T-helper 17 cell (primary cell): ENCODE data around the gene ADGRG2. TPM values are rescaled to one million over a fixed set of nuclear protein-coding genes. Genes with fewer than 3 reads are reported as not detected.

Source experiments
- ATAC-seq: fragments of 150-1000 bp; cut with Tn5 transposase; 2 replicates; pipeline ENCODE4 v1.10.0; 2021; ENCODE audit warnings: mild to moderate bottlenecking, moderate library complexity
- DNase-seq, 3 donors: peaks; one replicate each; pipeline versions ENCODE4 v3.0.0 to v3.0.0-alpha.2; 2020 to 2021
- H3K9me3 ChIP-seq: one replicate; pipeline ENCODE4 v1.7.0; 2013; ENCODE audit warnings: low read length, mild to moderate bottlenecking; ENCODE audit not compliant: control insufficient read depth, poor library complexity, severe bottlenecking
- H3K27ac Mint-ChIP-seq: one replicate; pipeline ENCODE4 v1.8.0; 2022; ENCODE audit warnings: mild to moderate bottlenecking, moderate library complexity, mixed read lengths
- H3K27me3 Mint-ChIP-seq: one replicate; pipeline ENCODE4 v1.8.0; 2022; ENCODE audit warnings: mixed read lengths
- H3K36me3 Mint-ChIP-seq: one replicate; pipeline ENCODE4 v1.8.0; 2022; ENCODE audit warnings: low read depth, mixed read lengths
- H3K4me1 Mint-ChIP-seq: one replicate; pipeline ENCODE4 v1.8.0; 2022; ENCODE audit warnings: mild to moderate bottlenecking, mixed read lengths
- H3K4me3 Mint-ChIP-seq: one replicate; pipeline ENCODE4 v1.8.0; 2022; ENCODE audit warnings: mild to moderate bottlenecking, moderate library complexity, mixed read lengths
- total RNA-seq, 4 donors: library from RNA in 2 of 4; stranded (reverse) in 2 of 4; gene quantifications; one replicate each; pipeline ENCODE4 v1.2.3 and lab custom pipeline; 2022 to 2026

The ADGRG2 gene
- total RNA-seq, 2 donors from 2014 or later = not detected

DNA sequence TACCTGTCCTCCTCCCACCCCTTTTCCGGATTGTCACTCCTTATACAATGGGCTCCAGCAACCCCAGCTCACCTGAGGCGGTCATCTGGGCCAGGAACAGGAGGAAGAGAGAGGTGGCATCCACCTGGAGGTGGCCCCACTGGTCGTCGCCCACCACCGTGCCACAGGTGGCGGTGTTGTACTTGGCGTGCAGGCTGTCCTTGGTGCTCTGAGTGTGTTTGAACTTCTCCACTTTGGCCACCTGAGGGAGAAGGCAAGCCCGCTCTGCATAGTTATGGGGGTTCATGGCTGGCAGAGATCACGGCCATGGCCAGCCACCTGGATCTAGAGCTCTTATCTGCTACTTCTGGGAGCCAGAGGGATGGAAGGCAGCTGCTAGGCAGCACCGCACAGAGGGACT is 171.2 kb downstream of the ADGRG2 start:
- H3K4me1 Mint-ChIP-seq = peaks cover 4% of the 10 kb centered on the region
- DNase-seq = no peak
- no peak for ATAC-seq

DNA sequence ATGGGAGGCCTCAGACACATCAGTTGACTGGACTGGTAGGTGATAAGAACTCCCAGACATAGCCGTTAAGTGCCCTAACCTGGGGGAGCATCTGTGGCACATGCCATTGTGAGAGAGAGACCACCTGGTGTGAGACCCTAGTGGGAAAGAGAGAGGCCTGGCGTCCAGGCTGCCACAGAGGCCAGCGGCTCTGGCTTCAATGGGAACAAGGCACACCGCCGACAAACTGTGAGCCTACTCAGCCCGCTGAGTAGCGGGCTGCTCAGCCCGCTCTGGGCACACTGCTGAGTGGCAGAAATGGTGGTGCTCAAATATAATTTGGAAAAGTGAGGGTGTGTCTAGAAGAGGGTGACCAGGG is 172.3 kb downstream of the ADGRG2 start:
- Mint-ChIP-seq H3K27me3 (no peaks in the 10 kb centered on the region), H3K4me3 (no peak overlapping the region), H3K27ac (no peak overlapping the region), H3K36me3 (peaks cover 4% of the 10 kb centered on the region), H3K4me1 (peaks cover 2% of the 10 kb centered on the region)
- H3K9me3 ChIP-seq = no peaks in the 10 kb centered on the region
- ATAC-seq (no peak), DNase-seq (no peak)

More for the DNA sequence above, 171.2 kb downstream of the ADGRG2 start:
- H3K27me3 Mint-ChIP-seq = no peaks in the 10 kb centered on the region
- H3K9me3 ChIP-seq = no peaks in the 10 kb centered on the region
- H3K27ac Mint-ChIP-seq = no peak overlapping the region
- peaks cover 4% of the 10 kb centered on the region for H3K36me3 Mint-ChIP-seq
- no peak overlapping the region for H3K4me3 Mint-ChIP-seq

DNA sequence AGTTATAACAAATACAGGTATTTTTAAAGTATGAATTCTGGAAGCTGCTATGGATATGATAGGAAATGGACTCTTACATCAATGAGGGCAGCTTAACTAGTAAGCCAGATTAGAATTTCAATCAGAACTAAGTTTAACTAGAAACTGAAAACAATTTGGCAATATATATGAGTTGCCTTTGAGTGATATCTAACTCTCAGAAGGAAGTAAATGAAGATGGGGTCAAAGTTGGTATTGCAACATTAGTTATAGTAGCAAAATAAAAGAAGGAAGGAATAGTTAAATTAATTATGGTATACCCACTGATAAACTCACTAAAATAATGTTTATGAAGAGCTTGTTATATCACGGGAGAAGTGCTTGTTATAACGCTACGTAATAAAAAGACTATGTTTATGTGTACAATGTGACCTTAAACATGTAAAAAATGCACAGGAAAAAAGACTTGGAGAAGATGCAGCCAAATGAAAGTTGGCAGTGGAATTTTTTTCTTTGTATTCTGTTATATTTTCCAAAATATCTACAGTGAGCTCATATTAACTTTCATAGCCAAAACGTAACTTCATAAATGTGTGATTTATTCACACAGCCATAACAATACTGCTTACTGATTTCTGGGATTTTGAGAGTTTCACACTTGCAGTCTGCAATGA is 172.9 kb downstream of the ADGRG2 start:
- Mint-ChIP-seq H3K27me3 (no peaks in the 10 kb centered on the region), H3K36me3 (peaks cover 4% of the 10 kb centered on the region), H3K27ac (no peak overlapping the region), H3K4me1 (no peaks in the 10 kb centered on the region), H3K4me3 (no peak overlapping the region)
- ATAC-seq = no peak
- H3K9me3 ChIP-seq = no peaks in the 10 kb centered on the region
- DNase-seq = no peak

DNA sequence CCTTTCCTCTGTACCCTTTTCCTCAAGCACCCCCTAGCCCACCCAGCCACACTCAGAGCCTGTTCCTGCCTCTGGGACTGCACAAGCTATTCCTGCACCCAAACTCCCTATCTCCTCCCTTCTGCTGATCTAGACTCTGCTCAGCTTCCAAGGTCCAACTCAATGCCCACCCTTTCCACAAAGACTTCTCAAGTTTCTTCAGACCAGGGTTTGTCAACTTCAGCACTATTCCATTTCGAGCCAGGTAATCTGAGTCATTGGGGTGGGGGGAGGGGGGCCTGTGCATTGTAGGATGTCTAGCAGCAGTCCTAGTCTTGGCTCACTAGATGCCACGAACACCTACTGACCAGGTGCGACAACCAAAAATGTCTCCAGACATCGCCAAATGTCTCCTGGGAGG is 175.7 kb downstream of the ADGRG2 start:
- no peaks in the 10 kb centered on the region for H3K27me3 Mint-ChIP-seq
- H3K9me3 ChIP-seq = no peaks in the 10 kb centered on the region
- ATAC-seq (no peak), DNase-seq (no peak)
- H3K36me3 Mint-ChIP-seq = peaks cover 4% of the 10 kb centered on the region
- no peaks in the 10 kb centered on the region for H3K4me1 Mint-ChIP-seq
- no peak overlapping the region for H3K27ac Mint-ChIP-seq
- H3K4me3 Mint-ChIP-seq = no peak overlapping the region

DNA sequence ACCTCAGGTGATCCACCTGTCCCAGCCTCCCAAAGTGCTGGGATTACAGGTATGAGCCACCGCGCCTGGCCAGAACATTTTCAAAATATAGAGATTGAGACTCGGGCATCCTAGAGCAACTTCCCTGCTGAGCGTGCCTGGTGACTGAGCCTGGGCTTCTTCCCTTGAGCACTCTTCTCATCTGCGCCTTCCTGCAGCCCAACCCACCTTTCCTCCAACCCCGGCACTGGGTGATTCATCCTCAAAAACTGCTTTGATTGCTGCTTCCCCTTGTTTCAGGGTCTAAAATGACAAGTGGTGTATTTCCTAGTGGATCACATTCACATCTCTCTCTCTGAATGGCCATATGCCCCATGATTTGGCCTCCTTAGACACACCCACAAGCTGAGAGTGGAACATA is 176.1 kb downstream of the ADGRG2 start:
- H3K4me1 Mint-ChIP-seq = no peaks in the 10 kb centered on the region
- ATAC-seq (no peak), DNase-seq (no peak)
- H3K4me3 Mint-ChIP-seq = no peak overlapping the region
- no peaks in the 10 kb centered on the region for H3K9me3 ChIP-seq
- H3K27ac Mint-ChIP-seq = no peak overlapping the region
- H3K27me3 Mint-ChIP-seq = no peaks in the 10 kb centered on the region
- peaks cover 2% of the 10 kb centered on the region for H3K36me3 Mint-ChIP-seq

DNA sequence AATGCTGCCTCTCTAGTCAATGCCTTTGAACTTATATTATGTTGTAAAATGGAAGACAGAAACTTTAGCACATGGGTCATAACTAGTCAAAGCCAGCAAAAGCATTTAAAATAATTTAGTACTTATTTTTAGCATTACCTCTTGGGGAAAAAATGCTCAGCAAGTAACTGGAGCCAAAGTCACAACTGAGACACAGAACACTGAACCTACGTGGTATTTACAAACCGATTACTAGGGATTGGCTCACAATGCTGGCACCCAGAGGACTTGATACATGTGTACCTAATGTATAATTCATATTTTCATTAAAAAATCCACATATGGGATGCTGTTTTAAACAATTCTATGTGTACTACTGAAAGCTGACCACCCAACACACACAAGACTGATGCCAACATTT is 176.8 kb downstream of the ADGRG2 start:
- Mint-ChIP-seq H3K27me3 (no peaks in the 10 kb centered on the region), H3K4me1 (no peaks in the 10 kb centered on the region), H3K36me3 (peaks cover 2% of the 10 kb centered on the region), H3K4me3 (no peak overlapping the region), H3K27ac (no peak overlapping the region)
- ATAC-seq (no peak), DNase-seq (no peak)
- H3K9me3 ChIP-seq = no peaks in the 10 kb centered on the region

DNA sequence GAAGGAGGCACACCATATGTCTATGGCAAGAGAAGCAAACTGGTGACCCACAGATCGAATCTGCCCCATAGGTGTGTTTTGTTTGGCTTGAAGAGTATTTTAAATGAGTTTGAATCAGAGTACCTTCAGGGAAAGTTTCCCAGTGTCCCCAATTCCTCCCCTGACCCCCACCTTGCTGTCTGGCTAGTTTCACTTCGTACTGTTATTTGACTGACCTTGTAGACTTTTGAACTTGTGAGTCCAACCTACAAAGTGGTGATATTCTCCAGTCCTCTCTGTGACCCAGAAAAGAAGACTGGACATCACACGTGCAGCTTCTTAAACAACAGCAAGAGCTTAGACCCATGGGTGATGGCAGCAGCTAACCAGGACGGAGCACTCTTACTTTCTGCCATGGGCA is 177.8 kb downstream of the ADGRG2 start:
- ATAC-seq (no peak), DNase-seq (no peak)
- Mint-ChIP-seq H3K27ac (no peak overlapping the region), H3K4me3 (no peak overlapping the region), H3K27me3 (no peaks in the 10 kb centered on the region), H3K4me1 (no peaks in the 10 kb centered on the region), H3K36me3 (peaks cover 5% of the 10 kb centered on the region)
- no peaks in the 10 kb centered on the region for H3K9me3 ChIP-seq

DNA sequence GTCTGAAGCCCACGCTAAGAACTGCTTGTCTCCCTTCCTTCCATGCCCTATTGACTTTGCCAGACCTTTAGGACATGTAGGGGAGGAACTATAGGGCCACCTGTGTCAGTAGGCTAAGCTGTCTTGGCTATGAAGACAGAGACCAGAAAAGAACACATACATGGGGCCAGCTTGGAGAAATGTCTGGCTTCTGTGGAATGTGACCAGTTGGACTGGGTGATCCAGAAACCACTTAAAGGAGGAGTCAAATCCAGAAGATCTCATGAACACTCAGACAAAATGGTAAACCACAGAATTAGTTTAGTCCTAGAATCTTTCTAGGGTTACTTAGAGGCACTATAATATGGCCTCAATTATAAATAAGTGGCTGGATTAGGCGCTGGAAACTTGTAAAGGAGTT is 180.4 kb downstream of the ADGRG2 start:
- H3K4me3 Mint-ChIP-seq = no peak overlapping the region
- H3K27me3 Mint-ChIP-seq = no peaks in the 10 kb centered on the region
- H3K27ac Mint-ChIP-seq = no peak overlapping the region
- DNase-seq = no peak
- peaks cover 2% of the 10 kb centered on the region for H3K36me3 Mint-ChIP-seq
- H3K4me1 Mint-ChIP-seq = no peaks in the 10 kb centered on the region
- no peak for ATAC-seq
- H3K9me3 ChIP-seq = no peaks in the 10 kb centered on the region

Other genes starting within 250 kb of the ADGRG2 start
- 10 to 100 TPM; 29.4 to 33.2 TPM for gene PHKA2, start 138.4 kb downstream of the ADGRG2 start, total RNA-seq
- gene PDHA1, start 221.5 kb upstream of the ADGRG2 start, total RNA-seq = 100 to 1,000 TPM in 1 of 2 donors, 10 to 100 TPM in 1; 93.6 to 115 TPM